AG09319 (cell line): ENCODE results near the gene FUOM.

Experiments used
- DNase-seq: peaks from one replicate; pipeline ENCODE4 v3.0.0-alpha.2; 2010; ENCODE audit warnings: low read depth; ENCODE audit errors: extremely low read depth
- CTCF ChIP-seq: IDR thresholded peaks from 2 replicates; pipeline ENCODE4 v1.5.1; 2011; ENCODE audit warnings: low read depth, mild to moderate bottlenecking, inconsistent platforms, low read length, moderate library complexity

The FUOM gene

GRCh38 chr10:133337370-133337725 is 20.5 kb downstream of the FUOM start:
- no peak for TF ChIP-seq CTCF
- DNase-seq = no peak

DNA sequence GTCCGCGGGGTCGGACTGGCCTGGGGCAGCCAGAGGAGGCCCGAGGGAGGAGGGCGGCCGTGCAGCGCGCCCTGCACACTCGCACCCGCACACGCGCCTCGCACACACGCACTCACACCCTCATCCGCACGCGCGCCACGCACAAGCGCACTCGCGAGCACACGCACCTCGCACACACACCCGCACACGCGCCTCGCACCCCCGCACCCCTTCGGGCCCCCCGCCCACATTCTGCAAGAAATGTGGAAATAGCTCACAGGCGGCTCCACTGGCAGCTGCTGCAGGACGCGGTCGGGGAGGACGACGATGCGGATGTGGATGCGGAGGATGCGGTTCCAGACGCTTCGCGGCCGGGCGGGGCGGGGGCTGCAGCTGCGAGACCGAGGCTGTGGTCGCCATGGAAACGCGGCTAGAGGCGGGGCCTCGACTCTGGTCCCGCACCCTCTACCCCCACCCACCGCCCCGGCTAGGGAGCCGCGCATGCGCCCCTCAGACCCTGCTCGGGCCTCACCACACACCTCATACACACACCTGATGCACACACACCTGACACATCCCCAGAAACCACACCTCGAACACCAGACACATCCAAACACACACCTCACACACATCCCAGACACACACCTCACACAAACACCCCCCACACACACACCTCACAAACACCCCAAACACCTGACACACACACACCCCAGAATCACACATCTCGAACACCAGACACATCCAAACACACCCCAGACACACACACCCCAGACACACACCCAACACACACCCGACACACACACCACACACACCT is 21.0 kb downstream of the FUOM start, which contains the start of gene CALY:
Gene CALY (minus strand): TSS at position 320 of the 793 bp plus-strand sequence. CDS start 7,907 bp downstream, outside the sequence.
- DNase-seq = no peak
- TF ChIP-seq CTCF = no peak

GRCh38 chr10:133336118-133336576 is 21.7 kb downstream of the FUOM start:
- no peak for TF ChIP-seq CTCF
- DNase-seq = no peak

GRCh38 chr10:133335246-133336117 is 22.3 kb downstream of the FUOM start:
- no peak for TF ChIP-seq CTCF
- no peak for DNase-seq

DNA sequence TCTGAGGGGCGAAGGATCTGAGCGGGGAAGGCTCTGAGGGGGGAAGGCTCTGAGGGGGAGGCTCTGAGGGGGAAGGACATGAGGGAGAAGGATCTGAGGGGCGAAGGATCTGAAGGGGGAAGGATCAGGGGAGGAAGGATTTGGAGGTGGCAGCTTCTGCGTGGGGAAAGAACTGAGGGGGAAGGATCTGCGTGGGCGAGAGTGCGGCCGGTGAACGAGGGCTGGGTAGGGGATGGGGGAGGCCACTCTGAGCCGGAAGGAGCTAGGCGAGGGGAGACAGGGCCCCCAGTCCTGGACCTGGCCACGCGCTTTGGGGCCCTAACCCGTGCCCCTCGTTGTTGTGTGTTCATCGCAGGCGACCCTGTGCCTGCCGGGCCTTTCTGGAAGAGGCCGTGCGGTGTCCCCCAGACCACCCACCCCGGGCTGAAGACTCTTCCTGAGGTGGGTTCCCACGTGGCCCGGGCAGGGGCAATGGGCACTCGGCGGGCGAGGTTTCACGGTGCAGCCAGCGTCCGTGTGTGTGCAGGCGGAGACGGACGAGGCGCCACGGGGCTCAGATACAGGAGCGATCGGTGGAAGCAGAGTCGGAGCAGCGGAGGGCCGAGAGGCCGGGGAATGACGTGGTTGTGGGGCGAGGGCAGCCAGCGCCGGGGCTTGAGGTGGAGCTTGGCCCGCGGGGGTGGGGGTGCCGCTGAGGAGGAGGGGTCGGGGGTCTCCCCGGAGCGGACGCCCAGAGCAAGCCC is 23.1 kb downstream of the FUOM start:
- DNase-seq = no peak
- no peak for TF ChIP-seq CTCF

- no peak for TF ChIP-seq CTCF
- DNase-seq = no peak
These were observed 24.7 kb downstream of the FUOM start for GRCh38 chr10:133332936-133333699.
